ENCODE results near the gene RAB9A. TPM values are rescaled to one million over a fixed set of nuclear protein-coding genes. Genes with fewer than 3 reads are reported as not detected.

The RAB9A gene
- 5.0 and 12.8 TPM in 2 replicates for total RNA-seq (2011; cell fraction: chromatin; rRNA removed; ENCODE audit: low replicate concordance)
- 2.5 and 5.3 TPM in 2 replicates for total RNA-seq (2011; cell fraction: nucleolus; rRNA removed)
- total RNA-seq (2011; cell fraction: nucleoplasm; rRNA removed) = 6.5 and 10.2 TPM in 2 replicates
- total RNA-seq (2014; rRNA removed) = 13.5 and 17.3 TPM in 2 replicates
- 19.0 and 19.7 TPM in 2 replicates for total RNA-seq (2014; rRNA removed; fragmentation: Illumina TruSeq; extraction: Trizol)
- total RNA-seq (2015; rRNA removed; fragmentation: Illumina TruSeq; extraction: Trizol) = 17.7 and 18.4 TPM in 2 replicates
- 17.8 and 18.3 TPM in 2 replicates for total RNA-seq (2021)
- 13.5 and 16.1 TPM in 2 replicates for polyA plus RNA-seq (2011; rRNA removed)
- 6.9 and 12.9 TPM in 2 replicates for polyA plus RNA-seq (2011; cell fraction: cytosol; rRNA removed)
- 5.0 and 8.8 TPM in 2 replicates for polyA plus RNA-seq (2011; cell fraction: nucleus; rRNA removed)
- 13.8 and 15.4 TPM in 2 replicates for polyA plus RNA-seq (2012)
- polyA plus RNA-seq (2014; fragmentation: Illumina TruSeq; extraction: Trizol) = 17.6 and 20.5 TPM in 2 replicates
- 10 to 100 TPM; 14.8 to 15.5 TPM for polyA plus RNA-seq (2014; fragmentation: Nextera tagmentation; extraction: Ambion mirVana)
- 19.2 and 20.8 TPM in 2 replicates for polyA plus RNA-seq (2014; rRNA removed)
- 12.5 and 18.7 TPM in 2 replicates for polyA minus RNA-seq (2011; rRNA and poly(A)+ RNA removed)
- 3.2 and 5.9 TPM in 2 replicates for polyA minus RNA-seq (2011; cell fraction: cytosol; rRNA and poly(A)+ RNA removed)
- 2.8 and 3.9 TPM in 2 replicates for polyA minus RNA-seq (2011; cell fraction: nucleus; rRNA and poly(A)+ RNA removed)
- Bru-seq, nascent RNA = percentile 86 among the genes with signal in this experiment
- BruChase-seq, experiment 1, labeled RNA remaining after a 2-hour chase = percentile 79 among the genes with signal in this experiment
- BruChase-seq, experiment 2, labeled RNA remaining after a 6-hour chase = percentile 78 among the genes with signal in this experiment
- long read RNA-seq, experiment 1, transcript RAB9A-203 (2 exons, 737 nt) = major isoform, 12 of 38 reads
- long read RNA-seq, experiment 1, transcript RAB9A-202 (3 exons, 2,039 nt) = minor isoform, 11 of 38 reads
- long read RNA-seq, experiment 1, transcript RAB9A-201 (3 exons, 393 nt) = minor isoform, 5 of 38 reads
- long read RNA-seq, experiment 1, partial matches to known transcripts = 0 of 38 reads
- long read RNA-seq, experiment 1, other reads (novel, unspliced or antisense) = 10 of 38 reads
- long read RNA-seq, experiment 2, transcript RAB9A-202 (3 exons, 2,039 nt) = major isoform, 6 of 17 reads
- long read RNA-seq, experiment 2, partial matches to known transcripts = 0 of 17 reads
- long read RNA-seq, experiment 2, other reads (novel, unspliced or antisense) = 7 of 17 reads
- long read RNA-seq, experiment 3, transcript RAB9A-203 (2 exons, 737 nt) = minor isoform, 9 of 27 reads
- long read RNA-seq, experiment 3, transcript RAB9A-202 (3 exons, 2,039 nt) = major isoform, 14 of 27 reads
- long read RNA-seq, experiment 3, partial matches to known transcripts = 0 of 27 reads
- long read RNA-seq, experiment 3, other reads (novel, unspliced or antisense) = 0 of 27 reads

GRCh38 chrX:13688958-13689740 is at the start of gene RAB9A:
TSS of gene RAB9A (plus strand) at chrX:13689128. CDS start at chrX:13708747, 19,619 bp downstream.
- H3K27ac ChIP-seq (ENCODE audit: extremely low read depth, low read depth, low read length) = peak within 1 kb of the TSS; percentile 93
- POLR2A ChIA-PET = interaction anchor here (0.7 to 1.9 kb wide), 4 partner anchors 8 to 178 kb away, joined by 4 to 8 read pairs (median 5); no protein-coding TSS in a partner anchor
- H3K36me3 ChIP-seq (ENCODE audit: control insufficient read depth, insufficient read depth, low read length) = peaks cover 7% of the 10 kb centered on the region; the same call in 1 of the 3 replicates
- H4K20me1 ChIP-seq (replicated peaks; ENCODE audit: control insufficient read depth, insufficient read depth, low read length) = peaks cover 10% of the 10 kb centered on the region; the same call in 1 of the 2 replicates
- intact Hi-C loops (cut with micrococcal nuclease) (loop anchor here (1.0 kb wide), 1 partner anchor 20 kb away; no protein-coding TSS in a partner anchor), in situ Hi-C loops (cut with MboI) (no loop called here)
- ATAC-seq = peak; percentile 94
- WGBS (ENCODE audit: insufficient coverage, low coverage, missing lambda C conversion rate) = 2% methylated on average over 15 of the region's 68 CpGs
- H3K79me2 ChIP-seq (ENCODE audit: control insufficient read depth, insufficient read depth, low read length) = peaks cover 50% of the 10 kb centered on the region
- H3K9me3 ChIP-seq (replicated peaks; ENCODE audit: control insufficient read depth, insufficient read depth, low read depth, low read length) = no peaks in the 10 kb centered on the region
- peaks cover 6 to 24% of the 10 kb centered on the region in 2 experiments; a peak in 2 of 5 replicates for H3K4me1 ChIP-seq (replicated peaks in 1 of 2; ENCODE audit: control insufficient read depth in 2 of 2, insufficient read depth in 2 of 2, low read length in 2 of 2)
- CTCF ChIA-PET (ENCODE audit: low intra/inter-chr PET ratio) = no interaction called here
- no TSS peak for BruUV-seq (replicated peaks)
- peak; percentile 87 to 92 (median 90) for DNase-seq (ENCODE audit: extremely low read depth in 1 of 4, low spot score in 3 of 4)
- H3K9ac ChIP-seq (ENCODE audit: insufficient read depth in 1 of 2, low read depth in 2 of 2, low read length in 2 of 2) = peak within 1 kb of the TSS; percentile 92
- no peaks in the 10 kb centered on the region for H3K9me1 ChIP-seq (ENCODE audit: control insufficient read depth, insufficient read depth, low read length)
- H3K27me3 ChIP-seq (ENCODE audit: control insufficient read depth in 2 of 2, insufficient read depth in 2 of 2, low read length in 2 of 2) = no peaks in the 10 kb centered on the region
- H2AFZ ChIP-seq (ENCODE audit: low read depth, low read length) = peak within 1 kb of the TSS; percentile 97
- H3K4me3 ChIP-seq = peak within 1 kb of the TSS; percentile 95
- peak within 1 kb of the TSS; percentile 89 for H3K4me2 ChIP-seq (ENCODE audit: insufficient read depth, low read length)
- peak; percentile 29 for FAIRE-seq
- TF ChIP-seq RBM22 (IDR thresholded peaks at IDR 0.05; ENCODE audit: low read depth, low read length, poor library complexity, severe bottlenecking) = peak; percentile 29
- no peak for TF ChIP-seq IRF1 (CRISPR knock-in tag; IDR thresholded peaks at IDR 0.05; ENCODE audit: borderline replicate concordance)
- TF ChIP-seq CAMTA2 (CRISPR knock-in tag; conservative IDR thresholded peaks at IDR 0.05) = no peak
- TF ChIP-seq CBX5 (IDR thresholded peaks at IDR 0.05; ENCODE audit: borderline replicate concordance, low read depth) = no peak
- no peak for TF ChIP-seq SRSF3 (IDR thresholded peaks at IDR 0.05; ENCODE audit: insufficient read depth, low read length)
- TF ChIP-seq KAT7 (CRISPR knock-in tag; IDR thresholded peaks at IDR 0.05; ENCODE audit: borderline replicate concordance) = peak; percentile 67; the same call in 1 of the 2 replicates
- 0 out of 2 replicates have a peak, but pooled peaks have one; percentile 14 for TF ChIP-seq MYC (IDR thresholded peaks at IDR 0.05; ENCODE audit: low read depth, low read length)
- TF ChIP-seq MYC (CRISPR knock-in tag; IDR thresholded peaks at IDR 0.05; ENCODE audit: borderline replicate concordance, low read depth) = no peak
- TF ChIP-seq MYBL2 (IDR thresholded peaks at IDR 0.05; ENCODE audit: low read depth) = no peak
- no peak for TF ChIP-seq MYBL2 (CRISPR knock-in tag; IDR thresholded peaks at IDR 0.05; ENCODE audit: borderline replicate concordance)
- TF ChIP-seq BACH1 (tag; IDR thresholded peaks at IDR 0.05) = no peak
- TF ChIP-seq ZFX (CRISPR knock-in tag; IDR thresholded peaks at IDR 0.05) = peak; percentile 76
